Fibroblast of upper back skin (primary cell): ENCODE data around the gene ZNF564.
"Not testable (repeated sequence)": the region's sequence is repeated elsewhere in the genome, so short reads cannot be mapped to it uniquely, and the experiment has no call there.

ENCODE experiments used
- DNase-seq: peaks from one replicate; pipeline ENCODE4 v3.0.0-alpha.2; 2013

ZNF564 gene

GRCh38 chr19:12551060-12551832 lies at the start of gene ZNF564:
Gene ZNF564, minus strand, starts transcription at chr19:12551482. Its CDS starts 150 bp downstream, at chr19:12551332.
- peak; percentile 98 for DNase-seq

- DNase-seq, result no peak
Measured at GRCh38 chr19:12597594-12597993, 46.3 kb upstream of the ZNF564 start.

GRCh38 chr19:12596927-12597548 lies 45.8 kb upstream of the ZNF564 start:
- DNase-seq, result no peak

GRCh38 chr19:12596485-12596884 lies 45.2 kb upstream of the ZNF564 start:
- no peak for DNase-seq

GRCh38 chr19:12581100-12581499 lies 29.8 kb upstream of the ZNF564 start:
- no peak for DNase-seq

GRCh38 chr19:12580180-12580694 lies 29.0 kb upstream of the ZNF564 start:
- DNase-seq, result peak; percentile 51

- no peak for DNase-seq
Measured at GRCh38 chr19:12578641-12579040, 27.4 kb upstream of the ZNF564 start.

GRCh38 chr19:12574036-12574435 lies 22.8 kb upstream of the ZNF564 start:
- DNase-seq, result no peak

GRCh38 chr19:12567951-12568350 lies 16.7 kb upstream of the ZNF564 start:
- DNase-seq, result no peak

- DNase-seq, result not testable (repeated sequence)
Measured at GRCh38 chr19:12566380-12566779, 15.1 kb upstream of the ZNF564 start.

GRCh38 chr19:12564016-12564664 lies 12.9 kb upstream of the ZNF564 start:
- peak; percentile 82 for DNase-seq

- no peak for DNase-seq
Measured at GRCh38 chr19:12555456-12555930, 4.2 kb upstream of the ZNF564 start.

GRCh38 chr19:12546903-12547302 lies 4.4 kb downstream of the ZNF564 start:
- DNase-seq, result no peak

GRCh38 chr19:12546068-12546467 lies 5.2 kb downstream of the ZNF564 start:
- no peak for DNase-seq

- no peak for DNase-seq
Measured at GRCh38 chr19:12545267-12545666, 6.0 kb downstream of the ZNF564 start.

GRCh38 chr19:12544401-12544876 lies 6.8 kb downstream of the ZNF564 start:
- DNase-seq, result no peak

- no peak for DNase-seq
Measured at GRCh38 chr19:12543855-12544254, 7.4 kb downstream of the ZNF564 start.

GRCh38 chr19:12527034-12527836 lies 24.0 kb downstream of the ZNF564 start:
- peak; percentile 22 for DNase-seq

GRCh38 chr19:12526542-12526941 lies 24.7 kb downstream of the ZNF564 start:
- no peak for DNase-seq

- no peak for DNase-seq
Measured at GRCh38 chr19:12521996-12522395, 29.3 kb downstream of the ZNF564 start.

- no peak for DNase-seq
Measured at GRCh38 chr19:12513531-12514061, 37.7 kb downstream of the ZNF564 start.

GRCh38 chr19:12497032-12497431 lies 54.2 kb downstream of the ZNF564 start:
- no peak for DNase-seq
